Ishikawa (cell line): ENCODE data around the gene GALNT9.

Source experiments
- CEBPB ChIP-seq: IDR thresholded peaks from 2 replicates; pipeline ENCODE4 v1.6.1; 2012
- FOXM1 ChIP-seq: IDR thresholded peaks from 2 replicates; pipeline ENCODE4 v1.6.1; 2012; ENCODE audit warnings: low read depth, borderline replicate concordance
- MAX ChIP-seq: IDR thresholded peaks from 2 replicates; pipeline ENCODE4 v1.6.1; 2012
- RAD21 ChIP-seq: IDR thresholded peaks from 2 replicates; pipeline ENCODE4 v1.6.1; 2012; ENCODE audit warnings: low read depth
- REST ChIP-seq: IDR thresholded peaks from 2 replicates; pipeline ENCODE4 v1.6.1; 2012; ENCODE audit warnings: low read depth, mild to moderate bottlenecking
- TAF1 ChIP-seq: IDR thresholded peaks from 2 replicates; pipeline ENCODE4 v1.6.1; 2012; ENCODE audit warnings: low read depth, mild to moderate bottlenecking
- TCF12 ChIP-seq: IDR thresholded peaks from 2 replicates; pipeline ENCODE4 v1.6.1; 2012; ENCODE audit warnings: low read depth
- USF1 ChIP-seq: IDR thresholded peaks from 2 replicates; pipeline ENCODE4 v1.6.1; 2012

GRCh38 chr12:132247718-132248452 is 81.5 kb downstream of the GALNT9 start:
- TF ChIP-seq CEBPB (no peak), RAD21 (no peak), TAF1 (no peak), REST (no peak), FOXM1 (no peak), MAX (no peak), TCF12 (no peak), USF1 (no peak)
